ENCODE results near the gene RHEB.

GRCh38 chr7:151537818-151538561, 18.3 kb upstream of the RHEB start:
- TF ChIP-seq CTCF (conservative IDR thresholded peaks at IDR 0.05; ENCODE audit: low read depth, low read length): no peak
- TF ChIP-seq POLR2A (IDR thresholded peaks at IDR 0.05; ENCODE audit: low read depth, low read length): no peak
- no peak for TF ChIP-seq MAFK (IDR thresholded peaks at IDR 0.05; ENCODE audit: low read depth, low read length)
- no peak for TF ChIP-seq FOS (IDR thresholded peaks at IDR 0.05; ENCODE audit: low read depth, low read length)
- TF ChIP-seq NFE2L2 (IDR thresholded peaks at IDR 0.05; ENCODE audit: low read depth, low read length): no peak
- no peak for TF ChIP-seq SMC3 (IDR thresholded peaks at IDR 0.05; ENCODE audit: low read depth, low read length)
- no peak for TF ChIP-seq CEBPB (IDR thresholded peaks at IDR 0.05; ENCODE audit: low read depth, low read length)
- TF ChIP-seq RFX5 (IDR thresholded peaks at IDR 0.05; ENCODE audit: low read depth, low read length): no peak
